Measurements from ENCODE around the gene ENTHD1. TPM values are rescaled to one million over a fixed set of nuclear protein-coding genes. Genes with fewer than 3 reads are reported as not detected.

ENTHD1 gene
- total and polyA plus RNA-seq, 10 donors: 0.09 to 0.59 (median 0.14) TPM; not detected in 5

DNA sequence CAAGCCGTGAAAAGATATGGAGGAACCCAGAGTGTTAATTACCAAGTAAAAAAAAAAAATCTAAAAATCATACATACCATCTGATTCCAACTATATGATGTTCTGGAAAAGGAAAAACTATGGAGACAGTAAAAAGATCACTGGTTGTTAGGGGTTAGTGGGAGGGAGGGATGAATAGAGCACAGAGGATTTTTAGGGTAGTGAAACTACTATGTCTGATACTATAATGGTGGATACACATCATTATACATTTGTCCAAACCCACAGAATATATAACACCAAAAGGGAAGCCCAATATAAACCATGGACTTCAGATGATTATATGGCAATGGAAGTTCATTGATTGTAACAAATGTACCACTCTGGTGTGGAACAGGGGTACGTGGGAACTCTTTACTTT lies 74.1 kb downstream of the ENTHD1 start:
- TF ChIP-seq, protein P1, sequence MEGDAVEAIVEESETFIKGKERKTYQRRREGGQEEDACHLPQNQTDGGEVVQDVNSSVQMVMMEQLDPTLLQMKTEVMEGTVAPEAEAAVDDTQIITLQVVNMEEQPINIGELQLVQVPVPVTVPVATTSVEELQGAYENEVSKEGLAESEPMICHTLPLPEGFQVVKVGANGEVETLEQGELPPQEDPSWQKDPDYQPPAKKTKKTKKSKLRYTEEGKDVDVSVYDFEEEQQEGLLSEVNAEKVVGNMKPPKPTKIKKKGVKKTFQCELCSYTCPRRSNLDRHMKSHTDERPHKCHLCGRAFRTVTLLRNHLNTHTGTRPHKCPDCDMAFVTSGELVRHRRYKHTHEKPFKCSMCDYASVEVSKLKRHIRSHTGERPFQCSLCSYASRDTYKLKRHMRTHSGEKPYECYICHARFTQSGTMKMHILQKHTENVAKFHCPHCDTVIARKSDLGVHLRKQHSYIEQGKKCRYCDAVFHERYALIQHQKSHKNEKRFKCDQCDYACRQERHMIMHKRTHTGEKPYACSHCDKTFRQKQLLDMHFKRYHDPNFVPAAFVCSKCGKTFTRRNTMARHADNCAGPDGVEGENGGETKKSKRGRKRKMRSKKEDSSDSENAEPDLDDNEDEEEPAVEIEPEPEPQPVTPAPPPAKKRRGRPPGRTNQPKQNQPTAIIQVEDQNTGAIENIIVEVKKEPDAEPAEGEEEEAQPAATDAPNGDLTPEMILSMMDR (IDR thresholded peaks at IDR 0.05 in 8 of 11, conservative IDR thresholded peaks at IDR 0.05 in 3 of 11): no peak
- TF ChIP-seq POLR2AphosphoS5 (IDR thresholded peaks at IDR 0.05) (no peak), POLR2A (IDR thresholded peaks at IDR 0.05) (no peak)
- intact Hi-C loops (cut with DNase I; ENCODE audit: low total_unique reads): no loop called here
- Histone ChIP-seq H3K4me3 (no peak overlapping the region), H3K27me3 (replicated peaks in 1 of 7) (no peaks in the 10 kb centered on the region), H3K9me3 (no peaks in the 10 kb centered on the region), H3K36me3 (no peaks in the 10 kb centered on the region), H3K27ac (no peak overlapping the region), H3K4me1 (peaks cover 0 to 4% (median 0%) of the 10 kb centered on the region in 6 donors)
- DNase-seq: no peak
- 80 to 90% (median 85%) methylated on average over 2 of the region's 2 CpGs for WGBS, 5 donors

DNA sequence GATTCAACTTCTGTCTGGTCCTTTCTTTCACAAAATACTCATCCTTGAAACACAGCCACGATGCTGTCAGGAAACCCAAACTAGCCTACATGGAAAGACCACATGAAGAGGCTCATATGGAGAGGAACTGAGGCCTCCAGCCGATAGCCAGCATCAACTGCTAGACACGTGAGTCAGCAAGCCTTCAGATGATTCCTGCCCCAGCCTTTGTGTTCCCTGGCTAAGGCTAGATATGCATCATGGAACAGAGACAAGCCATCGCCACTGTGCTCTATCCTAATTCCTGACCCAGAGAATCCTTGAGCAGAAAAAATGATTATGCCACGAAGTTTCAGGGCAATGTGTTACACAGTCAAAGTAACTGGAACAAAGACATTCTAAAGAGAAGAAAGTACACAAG lies 75.5 kb downstream of the ENTHD1 start:
- H3K27me3 ChIP-seq (replicated peaks in 1 of 7): no peaks in the 10 kb centered on the region
- no peak overlapping the region for H3K4me3 ChIP-seq
- H3K4me1 ChIP-seq: peaks cover 0 to 4% (median 0%) of the 10 kb centered on the region in 6 donors
- no peak for DNase-seq
- WGBS, 5 donors: 68 to 79% (median 69%) methylated on average over 4 to 5 of the region's 5 CpGs
- intact Hi-C loops (cut with DNase I; ENCODE audit: low total_unique reads): no loop called here
- no peak overlapping the region for H3K27ac ChIP-seq
- TF ChIP-seq POLR2AphosphoS5 (IDR thresholded peaks at IDR 0.05) (no peak), POLR2A (IDR thresholded peaks at IDR 0.05) (no peak)
- TF ChIP-seq, protein P1 (IDR thresholded peaks at IDR 0.05 in 8 of 11, conservative IDR thresholded peaks at IDR 0.05 in 3 of 11): no peak
- H3K36me3 ChIP-seq: no peaks in the 10 kb centered on the region
- no peaks in the 10 kb centered on the region for H3K9me3 ChIP-seq

DNA sequence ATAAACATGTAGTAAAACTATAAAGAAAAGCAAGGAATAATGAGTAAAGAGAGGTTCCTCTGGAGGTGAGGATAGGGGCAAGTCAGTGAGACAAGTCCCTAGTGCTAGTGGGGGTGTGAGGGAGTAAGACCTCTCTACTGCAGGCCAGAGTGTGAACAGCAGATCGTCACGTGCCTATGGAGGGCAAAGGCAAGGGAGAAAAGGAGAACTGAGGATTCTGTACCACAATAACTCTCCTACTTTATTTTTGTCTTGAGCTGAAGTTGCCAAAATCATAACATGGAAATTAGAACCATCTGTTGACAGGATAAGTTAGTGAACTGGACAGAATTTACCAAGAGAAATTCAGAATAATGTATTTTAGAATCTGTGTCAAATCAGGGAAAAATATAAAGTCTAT lies 77.6 kb downstream of the ENTHD1 start:
- H3K27ac ChIP-seq: no peak overlapping the region
- intact Hi-C loops (cut with DNase I; ENCODE audit: low total_unique reads): no loop called here

DNA sequence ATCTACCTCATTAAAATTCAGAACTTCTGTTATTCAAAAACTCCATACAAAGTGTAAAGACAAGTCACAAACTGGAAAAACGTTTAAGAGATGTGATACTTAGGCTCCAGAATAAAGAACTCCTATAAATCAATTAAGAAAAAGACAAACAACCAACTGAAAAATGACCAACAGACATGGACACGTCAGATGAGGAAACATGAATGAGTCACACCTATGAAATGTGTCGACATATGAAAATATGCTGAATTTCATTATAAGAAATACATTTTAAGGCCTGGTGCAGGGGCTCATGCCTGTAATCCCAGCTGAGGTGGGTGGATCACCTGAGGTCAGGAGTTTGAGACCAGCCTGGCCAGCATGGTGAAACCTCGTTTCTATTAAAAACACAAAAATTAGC lies 78.7 kb downstream of the ENTHD1 start:
- Histone ChIP-seq H3K4me1 (peaks cover 0 to 4% (median 0%) of the 10 kb centered on the region in 6 donors), H3K36me3 (no peaks in the 10 kb centered on the region), H3K27ac (no peak overlapping the region), H3K4me3 (no peak overlapping the region), H3K27me3 (replicated peaks in 1 of 7) (peaks cover 0 to 9% (median 0%) of the 10 kb centered on the region in 7 donors), H3K9me3 (no peaks in the 10 kb centered on the region)
- TF ChIP-seq, protein P1 (IDR thresholded peaks at IDR 0.05 in 8 of 11, conservative IDR thresholded peaks at IDR 0.05 in 3 of 11): no peak
- TF ChIP-seq POLR2AphosphoS5 (IDR thresholded peaks at IDR 0.05): no peak
- no peak for TF ChIP-seq POLR2A (IDR thresholded peaks at IDR 0.05)
- no peak for DNase-seq
- WGBS, 5 donors: 56 to 76% (median 62%) methylated on average over 4 of the region's 4 CpGs
- intact Hi-C loops (cut with DNase I; ENCODE audit: low total_unique reads): no loop called here

More for the DNA sequence above, 77.6 kb downstream of the ENTHD1 start:
- WGBS, 5 donors: 24 to 33% (median 32%) methylated on average over 2 of the region's 2 CpGs
- H3K4me3 ChIP-seq: no peak overlapping the region
- TF ChIP-seq POLR2AphosphoS5 (IDR thresholded peaks at IDR 0.05): no peak
- no peak for TF ChIP-seq POLR2A (IDR thresholded peaks at IDR 0.05)
- TF ChIP-seq, protein P1 (IDR thresholded peaks at IDR 0.05 in 8 of 11, conservative IDR thresholded peaks at IDR 0.05 in 3 of 11): no peak
- DNase-seq: no peak
- peaks cover 0 to 4% (median 0%) of the 10 kb centered on the region in 6 donors for H3K4me1 ChIP-seq
- H3K27me3 ChIP-seq (replicated peaks in 1 of 7): peaks cover 0 to 6% (median 0%) of the 10 kb centered on the region in 7 donors
- H3K9me3 ChIP-seq: no peaks in the 10 kb centered on the region
- H3K36me3 ChIP-seq: no peaks in the 10 kb centered on the region
